Bone marrow (tissue), 2 donors: ENCODE results near the gene CYGB.
A peak's percentile ranks its signal among the peaks of the same experiment; 100 is the strongest.

Source experiments
- DNase-seq, 2 donors: peaks; one replicate each; lab custom pipeline; 2025; lab: John Stamatoyannopoulos, UW

CYGB gene

GRCh38 chr17:76500747-76501017, 36.8 kb downstream of the CYGB start:
- DNase-seq = no peak

GRCh38 chr17:76500074-76500746, 37.3 kb downstream of the CYGB start:
- DNase-seq = peak in 1 of 2 donors; percentile 7

- no peak for DNase-seq
Observed at GRCh38 chr17:76499267-76499667, 38.2 kb downstream of the CYGB start.

- DNase-seq = no peak
Observed at GRCh38 chr17:76498876-76499251, 38.6 kb downstream of the CYGB start.

GRCh38 chr17:76497979-76498875, 39.3 kb downstream of the CYGB start:
- no peak for DNase-seq

GRCh38 chr17:76497699-76497978, 39.9 kb downstream of the CYGB start:
- DNase-seq = no peak

- DNase-seq = no peak
Observed at GRCh38 chr17:76496464-76496863, 41.0 kb downstream of the CYGB start.

- DNase-seq = no peak
Observed at GRCh38 chr17:76495663-76496400, 41.7 kb downstream of the CYGB start.

GRCh38 chr17:76493505-76494167, 43.9 kb downstream of the CYGB start:
- DNase-seq = peak in 1 of 2 donors; percentile 51

GRCh38 chr17:76492989-76493501, 44.5 kb downstream of the CYGB start:
- peak; percentile 68 to 90 for DNase-seq

GRCh38 chr17:76492123-76492988, 45.2 kb downstream of the CYGB start:
- DNase-seq = peak in 1 of 2 donors; percentile 49

- DNase-seq = no peak
Observed at GRCh38 chr17:76491271-76492122, 46.0 kb downstream of the CYGB start.

- no peak for DNase-seq
Observed at GRCh38 chr17:76490112-76490710, 47.3 kb downstream of the CYGB start.

- no peak for DNase-seq
Observed at GRCh38 chr17:76487451-76488192, 49.9 kb downstream of the CYGB start.

- DNase-seq = no peak
Observed at GRCh38 chr17:76485569-76485968, 51.9 kb downstream of the CYGB start.

- DNase-seq = no peak
Observed at GRCh38 chr17:76484228-76484725, 53.2 kb downstream of the CYGB start.

- DNase-seq = no peak
Observed at GRCh38 chr17:76481071-76481655, 56.3 kb downstream of the CYGB start.

GRCh38 chr17:76480632-76481031, 56.9 kb downstream of the CYGB start:
- peak in 1 of 2 donors; percentile 62 for DNase-seq
